HG03521 (cell line): ENCODE results near the gene P2RX1.

Experiments used
- ATAC-seq: cut with Tn5 transposase; IDR thresholded peaks from one replicate; pipeline ENCODE4 v1.9.1; 2021; ENCODE audit warnings: mild to moderate bottlenecking, moderate library complexity; ENCODE audit not compliant: unreplicated experiment

The P2RX1 gene

GRCh38 chr17:3915995-3916696 lies at the start of gene P2RX1:
Gene P2RX1 (minus strand): TSS chr17:3916465. CDS start chr17:3916225, 240 bp downstream.
- ATAC-seq: no peak

GRCh38 chr17:3965118-3965800 lies 49.0 kb upstream of the P2RX1 start:
- ATAC-seq: peak; percentile 32

GRCh38 chr17:3964203-3965117 lies 48.2 kb upstream of the P2RX1 start, which contains the start of gene ATP2A3:
Gene ATP2A3 (minus strand): TSS chr17:3964437. CDS start chr17:3964291, 146 bp downstream.
- peak; percentile 49 for ATAC-seq

DNA sequence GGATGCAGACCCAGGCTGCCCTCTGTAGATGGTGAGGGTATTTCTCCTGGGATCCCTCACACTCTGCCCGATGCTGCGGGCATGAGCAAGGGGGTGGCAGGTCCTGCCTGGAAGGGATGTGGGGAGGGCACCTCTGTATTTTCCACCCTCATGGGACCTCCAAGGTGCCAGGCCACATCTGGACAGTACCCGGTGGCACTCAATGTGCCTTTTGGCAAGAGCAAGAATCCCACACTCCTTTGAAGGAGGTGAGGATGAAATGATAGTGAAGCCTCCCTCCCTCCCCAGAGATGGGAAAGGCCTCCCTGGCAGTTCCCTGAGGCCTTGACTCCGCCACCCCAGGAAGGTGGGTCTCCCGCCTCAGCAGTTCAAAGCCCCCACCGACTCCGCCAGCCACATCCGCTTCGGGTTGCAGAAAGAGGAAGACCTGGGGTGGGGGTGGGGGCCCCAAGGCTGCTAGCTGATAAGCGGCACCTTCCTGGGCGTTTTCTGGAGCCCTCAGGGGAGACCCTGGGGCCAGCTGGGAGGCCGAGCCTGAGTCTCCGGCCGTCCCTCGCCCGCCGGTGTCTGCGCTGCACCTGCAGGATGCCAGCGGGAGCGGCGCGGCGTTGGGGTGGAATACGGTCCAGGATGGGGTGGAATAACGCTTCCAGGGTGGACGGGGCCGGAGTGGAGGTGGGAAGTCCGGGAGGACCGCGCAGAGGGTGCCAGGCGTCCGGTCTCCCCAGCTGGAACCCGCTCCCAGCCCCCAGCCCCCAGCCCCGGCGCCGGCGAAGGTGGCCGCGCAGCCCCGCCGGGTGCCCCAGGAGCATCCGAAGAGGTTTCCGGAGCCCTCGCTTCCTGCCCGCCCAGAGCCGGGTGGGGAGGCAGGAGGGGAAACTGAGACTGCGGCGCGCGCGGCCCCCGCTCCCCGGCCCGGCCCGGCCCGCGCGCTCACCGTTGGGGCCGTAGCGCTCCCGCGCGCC lies 47.3 kb upstream of the P2RX1 start:
- ATAC-seq: peak; percentile 18

- ATAC-seq: no peak
Observed at GRCh38 chr17:3962965-3963236, 46.6 kb upstream of the P2RX1 start.

DNA sequence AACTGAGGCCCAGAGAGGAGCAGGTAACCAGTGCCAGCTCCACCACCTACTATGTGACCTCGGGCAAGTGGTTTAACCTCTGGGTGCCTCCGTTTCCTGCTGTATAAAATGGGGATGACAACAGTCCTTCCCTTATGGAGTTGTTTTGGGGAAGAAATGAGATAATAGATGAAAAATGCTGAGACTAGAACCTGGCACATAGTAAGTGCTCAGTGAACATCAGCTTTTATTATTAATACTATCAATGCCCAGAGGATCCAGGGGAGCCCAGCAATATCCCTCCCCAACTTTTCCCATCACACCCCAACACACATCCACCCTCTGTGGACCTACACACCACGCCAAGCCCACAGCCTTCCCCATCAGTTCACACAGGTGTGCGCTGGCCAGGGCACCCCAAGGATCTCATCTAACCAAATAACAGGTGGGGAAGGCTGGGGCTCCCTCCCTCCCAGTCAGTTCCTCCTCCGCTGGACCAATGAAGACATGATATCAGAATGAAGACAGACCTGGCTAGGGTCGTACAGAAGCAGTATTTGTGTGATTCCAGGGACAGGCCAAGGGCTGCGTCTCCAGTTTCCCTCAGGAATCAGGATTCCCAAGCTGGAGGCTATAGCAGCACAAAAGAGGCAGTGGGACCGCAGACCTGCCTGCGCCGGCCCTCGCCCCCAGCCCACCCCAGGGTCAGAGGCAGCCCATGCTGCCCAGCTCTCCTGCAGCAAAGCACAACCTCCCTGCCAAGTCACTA lies 46.1 kb upstream of the P2RX1 start:
- ATAC-seq: no peak

DNA sequence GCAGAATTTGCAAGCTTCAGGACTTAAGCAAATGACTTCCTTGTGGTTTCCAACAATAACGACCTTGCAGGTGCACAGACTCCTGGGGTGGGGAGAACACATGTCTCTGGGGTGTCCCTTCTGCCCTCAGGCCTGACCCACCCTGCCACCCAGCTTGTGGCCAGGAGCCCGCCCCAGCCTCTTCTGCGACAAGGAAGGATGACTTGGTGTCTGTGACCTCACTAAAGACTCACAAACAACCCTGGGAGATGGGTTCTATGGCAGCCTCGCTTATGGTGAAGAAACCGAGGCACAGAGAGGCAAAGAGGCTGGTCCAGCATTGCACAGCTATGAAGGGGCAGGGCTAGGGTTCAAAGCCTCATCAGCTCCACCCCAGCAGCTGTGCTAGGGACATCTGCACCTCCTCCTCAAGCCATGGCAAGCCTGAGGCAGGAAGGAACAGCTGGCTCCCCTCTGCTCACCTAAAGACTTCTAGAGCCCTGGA lies 45.3 kb upstream of the P2RX1 start:
- no peak for ATAC-seq

- ATAC-seq: no peak
Observed at GRCh38 chr17:3960764-3961163, 44.5 kb upstream of the P2RX1 start.

GRCh38 chr17:3959921-3960601 lies 43.8 kb upstream of the P2RX1 start:
- no peak for ATAC-seq

- no peak for ATAC-seq
Observed at GRCh38 chr17:3959295-3959899, 43.1 kb upstream of the P2RX1 start.

GRCh38 chr17:3957735-3958599 lies 41.7 kb upstream of the P2RX1 start:
- no peak for ATAC-seq

DNA sequence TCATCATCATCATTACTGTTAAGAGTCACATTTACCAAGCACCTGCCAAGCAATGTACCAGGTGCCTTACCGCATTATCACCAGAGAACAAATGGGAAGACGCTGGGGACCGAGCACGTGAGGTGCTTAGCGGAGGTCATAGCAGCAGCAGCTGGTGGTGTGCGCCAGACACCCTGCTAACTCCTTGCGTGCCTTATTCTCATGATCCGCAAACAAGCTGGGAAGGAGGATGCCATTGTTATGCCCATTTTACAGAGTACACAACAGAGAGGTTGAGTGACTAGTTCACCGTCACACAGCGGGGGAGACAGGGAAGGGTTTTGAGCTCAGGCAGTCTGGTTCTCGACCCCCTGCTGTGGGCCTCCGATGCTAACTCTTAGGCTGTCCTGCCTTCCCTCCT lies 40.7 kb upstream of the P2RX1 start:
- ATAC-seq: no peak

GRCh38 chr17:3956327-3956957 lies 40.2 kb upstream of the P2RX1 start:
- no peak for ATAC-seq

DNA sequence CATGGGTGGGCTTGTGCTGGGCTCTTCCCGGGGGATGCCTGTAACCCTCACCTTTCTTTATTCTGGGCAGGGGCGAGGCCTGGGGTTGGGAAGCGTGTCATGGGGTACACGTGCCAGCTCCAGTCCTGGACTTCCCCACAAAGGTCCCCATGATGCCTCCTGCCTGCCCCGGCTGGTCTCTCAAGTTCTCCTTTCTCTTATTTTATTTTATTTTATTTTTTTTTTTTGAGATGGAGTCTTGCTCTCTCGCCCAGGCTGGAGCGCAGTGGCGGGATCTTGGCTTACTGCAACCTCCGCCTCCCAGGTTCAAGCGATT lies 39.4 kb upstream of the P2RX1 start:
- no peak for ATAC-seq

GRCh38 chr17:3954976-3955672 lies 38.9 kb upstream of the P2RX1 start:
- no peak for ATAC-seq

DNA sequence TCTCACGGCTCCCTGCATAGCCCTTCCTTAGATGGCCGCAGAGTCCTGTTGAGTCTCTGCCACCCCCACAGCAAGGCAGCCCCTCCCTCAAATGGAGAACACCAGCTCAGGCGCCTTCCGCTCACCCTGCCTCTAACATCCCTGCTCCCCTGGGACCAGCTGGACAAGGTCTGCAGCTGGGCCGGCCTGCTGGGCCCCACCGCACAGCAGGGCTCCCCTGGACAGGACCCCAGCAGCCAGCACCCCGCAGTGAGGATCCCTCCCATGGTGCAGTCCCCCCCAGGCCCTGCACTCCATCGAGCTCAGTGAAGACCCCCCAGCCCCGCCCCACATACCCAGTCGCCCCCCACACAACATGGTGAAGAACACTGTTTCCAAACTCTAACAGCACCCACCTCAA lies 37.8 kb upstream of the P2RX1 start:
- no peak for ATAC-seq

- ATAC-seq: no peak
Observed at GRCh38 chr17:3953542-3953941, 37.3 kb upstream of the P2RX1 start.
